Measurements from ENCODE around the gene FUT8.
"Not testable (repeated sequence)": the region's sequence is repeated elsewhere in the genome, so short reads cannot be mapped to it uniquely, and the experiment has no call there.

FUT8 gene

GRCh38 chr14:65703996-65704395 lies 291.5 kb downstream of the FUT8 start:
- H3K4me1 ChIP-seq (ENCODE audit: insufficient read depth, low read length, poor library complexity, severe bottlenecking): peaks cover 7% of the 10 kb centered on the region
- H3K79me2 ChIP-seq (ENCODE audit: insufficient read depth, low read length): no peaks in the 10 kb centered on the region
- H4K20me1 ChIP-seq (ENCODE audit: insufficient read depth, low read length, poor library complexity, severe bottlenecking): no peaks in the 10 kb centered on the region
- H3F3A ChIP-seq (ENCODE audit: low read depth): no peaks in the 10 kb centered on the region
- H3K9me2 ChIP-seq (replicated peaks; ENCODE audit: low read depth, low read length): no peaks in the 10 kb centered on the region
- no peaks in the 10 kb centered on the region; the same call in 1 of the 2 replicates for H3K36me3 ChIP-seq (ENCODE audit: insufficient read depth, low read length)
- no peak overlapping the region for H3K9ac ChIP-seq (ENCODE audit: low read depth, low read length, poor library complexity, severe bottlenecking)
- no peak overlapping the region for H3K4me3 ChIP-seq (ENCODE audit: low read length, poor library complexity, severe bottlenecking)
- H3K4me2 ChIP-seq (ENCODE audit: low read depth, low read length, poor library complexity, severe bottlenecking): no peak overlapping the region
- H2AFZ ChIP-seq (ENCODE audit: low read length): no peak overlapping the region
- TF ChIP-seq EZH2phosphoT487 (IDR thresholded peaks at IDR 0.05; ENCODE audit: borderline replicate concordance): no peak
- peaks cover 4% of the 10 kb centered on the region; the same call in 1 of the 2 replicates for H3K9me3 ChIP-seq (ENCODE audit: insufficient read depth, low read depth, low read length)
- H3K27me3 ChIP-seq (ENCODE audit: insufficient read depth, low read length, poor library complexity, severe bottlenecking): no peaks in the 10 kb centered on the region

- Histone ChIP-seq H3F3A (ENCODE audit: low read depth) (no peaks in the 10 kb centered on the region), H3K9ac (ENCODE audit: low read depth, low read length, poor library complexity, severe bottlenecking) (no peak overlapping the region), H4K20me1 (ENCODE audit: insufficient read depth, low read length, poor library complexity, severe bottlenecking) (no peaks in the 10 kb centered on the region), H3K36me3 (ENCODE audit: insufficient read depth, low read length) (no peaks in the 10 kb centered on the region; the same call in 1 of the 2 replicates), H3K9me2 (replicated peaks; ENCODE audit: low read depth, low read length) (no peaks in the 10 kb centered on the region), H3K79me2 (ENCODE audit: insufficient read depth, low read length) (no peaks in the 10 kb centered on the region), H3K9me3 (ENCODE audit: insufficient read depth, low read depth, low read length) (peaks cover 4% of the 10 kb centered on the region; the same call in 1 of the 2 replicates), H3K4me2 (ENCODE audit: low read depth, low read length, poor library complexity, severe bottlenecking) (no peak overlapping the region), H3K4me1 (ENCODE audit: insufficient read depth, low read length, poor library complexity, severe bottlenecking) (peaks cover 12% of the 10 kb centered on the region), H2AFZ (ENCODE audit: low read length) (no peak overlapping the region), H3K27me3 (ENCODE audit: insufficient read depth, low read length, poor library complexity, severe bottlenecking) (no peaks in the 10 kb centered on the region), H3K4me3 (ENCODE audit: low read length, poor library complexity, severe bottlenecking) (no peak overlapping the region)
- no peak for TF ChIP-seq EZH2phosphoT487 (IDR thresholded peaks at IDR 0.05; ENCODE audit: borderline replicate concordance)
- TF ChIP-seq CTCF (conservative IDR thresholded peaks at IDR 0.05; ENCODE audit: low read length): no peak
These were observed 291.9 kb downstream of the FUT8 start for GRCh38 chr14:65704437-65704836.

- Histone ChIP-seq H3K27me3 (ENCODE audit: insufficient read depth, low read length, poor library complexity, severe bottlenecking) (no peaks in the 10 kb centered on the region), H3K9me2 (replicated peaks; ENCODE audit: low read depth, low read length) (no peaks in the 10 kb centered on the region), H3K79me2 (ENCODE audit: insufficient read depth, low read length) (no peaks in the 10 kb centered on the region), H3K4me2 (ENCODE audit: low read depth, low read length, poor library complexity, severe bottlenecking) (no peak overlapping the region), H4K20me1 (ENCODE audit: insufficient read depth, low read length, poor library complexity, severe bottlenecking) (no peaks in the 10 kb centered on the region), H3K9me3 (ENCODE audit: insufficient read depth, low read depth, low read length) (peaks cover 4% of the 10 kb centered on the region; the same call in 1 of the 2 replicates), H3F3A (ENCODE audit: low read depth) (no peaks in the 10 kb centered on the region), H2AFZ (ENCODE audit: low read length) (no peak overlapping the region), H3K4me3 (ENCODE audit: low read length, poor library complexity, severe bottlenecking) (no peak overlapping the region), H3K9ac (ENCODE audit: low read depth, low read length, poor library complexity, severe bottlenecking) (no peak overlapping the region), H3K36me3 (ENCODE audit: insufficient read depth, low read length) (no peaks in the 10 kb centered on the region; the same call in 1 of the 2 replicates), H3K4me1 (ENCODE audit: insufficient read depth, low read length, poor library complexity, severe bottlenecking) (peaks cover 16% of the 10 kb centered on the region)
- TF ChIP-seq EZH2phosphoT487 (IDR thresholded peaks at IDR 0.05; ENCODE audit: borderline replicate concordance): no peak
- TF ChIP-seq CTCF (conservative IDR thresholded peaks at IDR 0.05; ENCODE audit: low read length): no peak
These were observed 292.3 kb downstream of the FUT8 start for GRCh38 chr14:65704850-65705249.

GRCh38 chr14:65709576-65709975 lies 297.0 kb downstream of the FUT8 start:
- Histone ChIP-seq H3K4me1 (ENCODE audit: insufficient read depth, low read length, poor library complexity, severe bottlenecking) (peaks cover 23% of the 10 kb centered on the region), H3K36me3 (ENCODE audit: insufficient read depth, low read length) (no peaks in the 10 kb centered on the region; the same call in 1 of the 2 replicates), H3K9ac (ENCODE audit: low read depth, low read length, poor library complexity, severe bottlenecking) (no peak overlapping the region), H4K20me1 (ENCODE audit: insufficient read depth, low read length, poor library complexity, severe bottlenecking) (peaks cover 8% of the 10 kb centered on the region), H3K9me2 (replicated peaks; ENCODE audit: low read depth, low read length) (no peaks in the 10 kb centered on the region), H3K4me3 (ENCODE audit: low read length, poor library complexity, severe bottlenecking) (no peak overlapping the region), H3F3A (ENCODE audit: low read depth) (no peaks in the 10 kb centered on the region), H3K4me2 (ENCODE audit: low read depth, low read length, poor library complexity, severe bottlenecking) (no peak overlapping the region), H2AFZ (ENCODE audit: low read length) (no peak overlapping the region), H3K9me3 (ENCODE audit: insufficient read depth, low read depth, low read length) (peaks cover 4% of the 10 kb centered on the region; the same call in 1 of the 2 replicates), H3K27me3 (ENCODE audit: insufficient read depth, low read length, poor library complexity, severe bottlenecking) (no peaks in the 10 kb centered on the region), H3K79me2 (ENCODE audit: insufficient read depth, low read length) (no peaks in the 10 kb centered on the region)
- TF ChIP-seq CTCF (conservative IDR thresholded peaks at IDR 0.05; ENCODE audit: low read length): no peak
- TF ChIP-seq EZH2phosphoT487 (IDR thresholded peaks at IDR 0.05; ENCODE audit: borderline replicate concordance): no peak

GRCh38 chr14:65716813-65717212 lies 304.3 kb downstream of the FUT8 start:
- H3K79me2 ChIP-seq (ENCODE audit: insufficient read depth, low read length); H3K9ac ChIP-seq (ENCODE audit: low read depth, low read length, poor library complexity, severe bottlenecking); H3K36me3 ChIP-seq (ENCODE audit: insufficient read depth, low read length); H3K4me2 ChIP-seq (ENCODE audit: low read depth, low read length, poor library complexity, severe bottlenecking); H3K27me3 ChIP-seq (ENCODE audit: insufficient read depth, low read length, poor library complexity, severe bottlenecking); H4K20me1 ChIP-seq (ENCODE audit: insufficient read depth, low read length, poor library complexity, severe bottlenecking); H2AFZ ChIP-seq (ENCODE audit: low read length); H3F3A ChIP-seq (ENCODE audit: low read depth); H3K4me3 ChIP-seq (ENCODE audit: low read length, poor library complexity, severe bottlenecking); H3K4me1 ChIP-seq (ENCODE audit: insufficient read depth, low read length, poor library complexity, severe bottlenecking); H3K9me2 ChIP-seq (replicated peaks; ENCODE audit: low read depth, low read length): not testable (repeated sequence)
- H3K9me3 ChIP-seq (ENCODE audit: insufficient read depth, low read depth, low read length): peaks cover 12% of the 10 kb centered on the region; the same call in 1 of the 2 replicates

Data from Loucy (cell line).